Measurements from ENCODE around the gene CEP126.

CEP126 gene

DNA sequence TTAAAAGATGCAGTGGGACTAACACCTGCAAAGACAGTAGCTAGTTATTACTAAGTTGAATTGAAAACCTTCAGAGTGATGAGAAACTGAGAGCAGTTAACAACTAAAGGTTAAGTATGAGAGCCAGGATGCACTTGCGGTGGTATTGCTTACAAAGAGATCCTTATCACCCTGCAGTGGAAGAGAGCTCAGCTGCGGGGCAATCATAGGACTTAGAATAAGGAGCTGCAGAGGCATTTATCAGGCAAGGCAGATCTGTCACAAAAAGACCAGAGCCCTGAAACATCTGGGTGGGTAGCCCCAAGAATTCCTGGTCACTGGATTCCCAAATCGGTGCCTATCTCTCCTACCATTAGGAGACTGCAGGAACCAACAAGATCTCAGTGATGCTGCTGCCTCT, 98.1 kb downstream of the CEP126 start:
- Histone ChIP-seq H3K4me1 (ENCODE audit: control insufficient read depth in 1 of 2, insufficient read depth in 2 of 2, low read length in 2 of 2) (no peaks in the 10 kb centered on the region), H3K4me3 (ENCODE audit: low read depth in 1 of 2, low read length in 2 of 2) (no peak overlapping the region), H3K9me3 (ENCODE audit: control insufficient read depth in 1 of 2, low read length in 2 of 2) (no peaks in the 10 kb centered on the region), H3K36me3 (ENCODE audit: control insufficient read depth in 1 of 2, insufficient read depth in 2 of 2, low read length in 2 of 2) (no peaks in the 10 kb centered on the region), H3K27ac (ENCODE audit: low read length) (no peak overlapping the region), H3K27me3 (ENCODE audit: low read depth, low read length) (no peaks in the 10 kb centered on the region)

DNA sequence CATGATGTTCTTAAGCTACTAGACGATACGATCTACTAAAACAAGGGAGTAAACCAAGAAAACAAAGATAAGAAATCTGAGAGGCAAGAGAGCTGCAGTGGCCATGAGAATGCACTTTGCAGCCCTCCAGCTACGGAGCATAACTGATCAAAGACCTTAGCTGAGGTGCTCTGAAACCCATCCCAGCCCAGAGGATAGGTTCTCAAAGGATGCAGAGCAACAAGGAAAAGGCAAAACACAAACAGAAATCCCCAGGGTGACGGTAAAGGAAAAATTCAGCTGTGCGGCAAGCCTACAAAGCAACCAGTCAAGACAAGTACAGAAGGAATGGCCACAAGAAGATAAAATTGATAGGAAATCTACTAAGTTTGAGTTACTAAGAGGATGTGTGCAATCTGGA, 99.9 kb downstream of the CEP126 start:
- Histone ChIP-seq H3K9me3 (ENCODE audit: control insufficient read depth in 1 of 2, low read length in 2 of 2) (no peaks in the 10 kb centered on the region), H3K27ac (ENCODE audit: low read length) (no peak overlapping the region), H3K36me3 (ENCODE audit: control insufficient read depth in 1 of 2, insufficient read depth in 2 of 2, low read length in 2 of 2) (no peaks in the 10 kb centered on the region), H3K4me3 (ENCODE audit: low read depth in 1 of 2, low read length in 2 of 2) (no peak overlapping the region), H3K27me3 (ENCODE audit: low read depth, low read length) (no peaks in the 10 kb centered on the region), H3K4me1 (ENCODE audit: control insufficient read depth in 1 of 2, insufficient read depth in 2 of 2, low read length in 2 of 2) (no peaks in the 10 kb centered on the region)

GRCh38 chr11:102017026-102017425, 102.2 kb downstream of the CEP126 start:
- H3K27me3 ChIP-seq (ENCODE audit: low read depth, low read length) = no peaks in the 10 kb centered on the region
- no peaks in the 10 kb centered on the region for H3K9me3 ChIP-seq (ENCODE audit: control insufficient read depth in 1 of 2, low read length in 2 of 2)
- no peaks in the 10 kb centered on the region for H3K36me3 ChIP-seq (ENCODE audit: control insufficient read depth in 1 of 2, insufficient read depth in 2 of 2, low read length in 2 of 2)
- no peaks in the 10 kb centered on the region for H3K4me1 ChIP-seq (ENCODE audit: control insufficient read depth in 1 of 2, insufficient read depth in 2 of 2, low read length in 2 of 2)
- no peak overlapping the region for H3K4me3 ChIP-seq (ENCODE audit: low read depth in 1 of 2, low read length in 2 of 2)
- no peak overlapping the region for H3K27ac ChIP-seq (ENCODE audit: low read length)

DNA sequence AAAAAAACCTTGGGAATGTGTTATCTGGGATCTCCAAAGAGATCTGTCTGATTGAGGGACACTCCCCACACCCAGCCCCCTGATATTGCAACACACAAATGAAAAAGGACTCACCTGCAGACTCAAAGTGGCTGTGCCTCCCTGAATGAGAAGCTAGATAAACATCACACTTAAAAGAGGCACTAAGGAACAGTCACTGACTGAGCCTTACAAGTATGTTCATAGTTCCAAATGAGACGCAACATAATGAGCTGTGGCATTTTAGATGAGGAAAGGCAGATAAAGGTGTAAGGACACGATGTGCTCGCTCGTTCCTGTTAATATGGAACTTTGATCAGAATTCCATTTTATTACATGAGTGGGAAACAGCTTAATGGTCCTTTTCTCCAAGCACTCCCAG, 111.4 kb downstream of the CEP126 start:
- H3K4me3 ChIP-seq (ENCODE audit: low read depth in 1 of 2, low read length in 2 of 2) = no peak overlapping the region
- no peaks in the 10 kb centered on the region for H3K9me3 ChIP-seq (ENCODE audit: control insufficient read depth in 1 of 2, low read length in 2 of 2)
- H3K36me3 ChIP-seq (ENCODE audit: control insufficient read depth in 1 of 2, insufficient read depth in 2 of 2, low read length in 2 of 2) = no peaks in the 10 kb centered on the region
- H3K27me3 ChIP-seq (ENCODE audit: low read depth, low read length) = no peaks in the 10 kb centered on the region
- no peak overlapping the region for H3K27ac ChIP-seq (ENCODE audit: low read length)
- peaks cover 6 to 16% of the 10 kb centered on the region in 2 donors for H3K4me1 ChIP-seq (ENCODE audit: control insufficient read depth in 1 of 2, insufficient read depth in 2 of 2, low read length in 2 of 2)

- Histone ChIP-seq H3K27me3 (ENCODE audit: low read depth, low read length) (no peaks in the 10 kb centered on the region), H3K4me1 (ENCODE audit: control insufficient read depth in 1 of 2, insufficient read depth in 2 of 2, low read length in 2 of 2) (peaks cover 6 to 16% of the 10 kb centered on the region in 2 donors), H3K9me3 (ENCODE audit: control insufficient read depth in 1 of 2, low read length in 2 of 2) (no peaks in the 10 kb centered on the region), H3K36me3 (ENCODE audit: control insufficient read depth in 1 of 2, insufficient read depth in 2 of 2, low read length in 2 of 2) (no peaks in the 10 kb centered on the region), H3K27ac (ENCODE audit: low read length) (no peak overlapping the region), H3K4me3 (ENCODE audit: low read depth in 1 of 2, low read length in 2 of 2) (no peak overlapping the region)
These were observed 112.1 kb downstream of the CEP126 start for GRCh38 chr11:102026959-102027358.

- Histone ChIP-seq H3K27ac (ENCODE audit: low read length) (no peak overlapping the region), H3K4me3 (ENCODE audit: low read depth in 1 of 2, low read length in 2 of 2) (no peak overlapping the region), H3K27me3 (ENCODE audit: low read depth, low read length) (no peaks in the 10 kb centered on the region), H3K4me1 (ENCODE audit: control insufficient read depth in 1 of 2, insufficient read depth in 2 of 2, low read length in 2 of 2) (no peaks in the 10 kb centered on the region), H3K9me3 (ENCODE audit: control insufficient read depth in 1 of 2, low read length in 2 of 2) (no peaks in the 10 kb centered on the region), H3K36me3 (ENCODE audit: control insufficient read depth in 1 of 2, insufficient read depth in 2 of 2, low read length in 2 of 2) (no peaks in the 10 kb centered on the region)
These were observed 121.9 kb downstream of the CEP126 start for GRCh38 chr11:102036757-102037156.

DNA sequence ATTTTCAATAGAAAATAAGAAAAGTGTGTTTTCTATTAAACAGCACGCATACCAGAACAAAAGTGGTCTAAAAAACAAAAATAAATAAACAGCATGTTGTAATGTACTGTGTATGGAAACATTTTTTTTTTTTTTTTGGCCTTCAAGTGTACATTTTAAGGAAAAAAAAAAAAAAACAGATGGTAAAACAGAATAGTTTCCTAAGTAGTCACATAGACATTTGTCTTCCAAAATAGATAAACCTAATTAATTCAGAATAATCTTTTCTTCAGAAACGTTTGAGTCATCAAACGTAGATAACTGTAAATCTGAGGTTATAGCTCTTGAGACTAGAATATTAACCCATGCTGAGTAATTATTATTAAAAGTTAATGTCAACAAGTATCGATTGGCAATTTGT, 132.0 kb downstream of the CEP126 start:
- Histone ChIP-seq H3K27ac (ENCODE audit: low read length) (no peak overlapping the region), H3K27me3 (ENCODE audit: low read depth, low read length) (no peaks in the 10 kb centered on the region), H3K36me3 (ENCODE audit: control insufficient read depth in 1 of 2, insufficient read depth in 2 of 2, low read length in 2 of 2) (no peaks in the 10 kb centered on the region), H3K9me3 (ENCODE audit: control insufficient read depth in 1 of 2, low read length in 2 of 2) (no peaks in the 10 kb centered on the region), H3K4me3 (ENCODE audit: low read depth in 1 of 2, low read length in 2 of 2) (peak overlapping the region; percentile 35 to 74), H3K4me1 (ENCODE audit: control insufficient read depth in 1 of 2, insufficient read depth in 2 of 2, low read length in 2 of 2) (peaks cover 0 to 3% of the 10 kb centered on the region in 2 donors)

DNA sequence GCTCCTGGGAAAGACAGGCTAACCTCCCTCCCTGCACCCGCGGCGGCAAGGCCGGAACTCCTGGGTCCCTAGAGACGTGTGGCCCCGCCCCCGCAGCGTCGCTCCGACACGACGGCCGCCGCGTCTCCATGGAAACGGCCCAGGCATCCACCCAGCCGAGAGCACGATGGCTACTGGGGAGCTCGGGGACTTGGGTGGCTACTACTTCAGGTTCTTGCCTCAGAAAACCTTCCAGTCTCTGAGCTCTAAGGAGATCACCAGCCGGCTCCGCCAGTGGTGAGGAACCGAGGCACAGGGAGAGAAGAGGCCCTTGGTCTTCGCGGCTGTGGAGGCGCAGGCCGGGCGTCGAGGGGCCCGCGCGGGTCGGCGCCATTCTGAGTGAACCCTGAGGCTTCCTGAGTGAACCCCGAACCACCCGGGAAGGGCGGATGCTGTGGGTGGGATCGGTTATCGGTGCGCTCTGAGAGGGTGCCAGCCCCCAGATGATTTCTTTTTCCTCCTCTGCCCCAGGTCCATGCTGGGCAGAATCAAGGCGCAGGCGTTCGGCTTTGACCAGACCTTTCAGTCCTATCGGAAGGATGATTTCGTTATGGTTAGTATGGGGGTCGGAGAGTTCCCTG, 132.6 kb downstream of the CEP126 start, which contains the start of gene CFAP300:
Gene CFAP300 (plus strand): TSS at position 133 of the 620 bp plus-strand sequence. CDS start 34 bp downstream, at position 167.
- Histone ChIP-seq H3K36me3 (ENCODE audit: control insufficient read depth in 1 of 2, insufficient read depth in 2 of 2, low read length in 2 of 2) (no peaks in the 10 kb centered on the region), H3K4me1 (ENCODE audit: control insufficient read depth in 1 of 2, insufficient read depth in 2 of 2, low read length in 2 of 2) (peaks cover 0 to 3% of the 10 kb centered on the region in 2 donors), H3K27ac (ENCODE audit: low read length) (no peak within 1 kb of the TSS), H3K27me3 (ENCODE audit: low read depth, low read length) (no peaks in the 10 kb centered on the region), H3K4me3 (ENCODE audit: low read depth in 1 of 2, low read length in 2 of 2) (peak within 1 kb of the TSS; percentile 35 to 74), H3K9me3 (ENCODE audit: control insufficient read depth in 1 of 2, low read length in 2 of 2) (no peaks in the 10 kb centered on the region)

All from muscle layer of duodenum (tissue), 2 donors.